ENCODE results near the gene DPM3. TPM values are rescaled to one million over a fixed set of nuclear protein-coding genes. Genes with fewer than 3 reads are reported as not detected.

The DPM3 gene
- polyA plus RNA-seq, 1 of the 3 experiments (the other 2 are of a cell fraction) = 317 TPM

- Histone ChIP-seq H3K4me1 (ENCODE audit: control insufficient read depth in 1 of 2, insufficient read depth in 2 of 2, low read depth in 1 of 2, low read length in 1 of 2) (peaks cover 0 to 18% of the 10 kb centered on the region in 2 experiments; a peak in 1 of 4 replicates), H3K9me3 (no peaks in the 10 kb centered on the region), H3K27me3 (ENCODE audit: insufficient read depth) (no peaks in the 10 kb centered on the region; the same call in 1 of the 2 replicates), H2AFZ (ENCODE audit: low read depth) (no peak overlapping the region), H3K4me3 (ENCODE audit: low read depth in 2 of 2, low read length in 1 of 2) (no peak overlapping the region), H3K9ac (no peak overlapping the region), H3K27ac (ENCODE audit: low read depth in 2 of 2, low read length in 1 of 2) (no peak overlapping the region), H4K20me1 (ENCODE audit: insufficient read depth) (no peaks in the 10 kb centered on the region), H3K9me2 (no peaks in the 10 kb centered on the region), H3K4me2 (no peak overlapping the region), H3K79me2 (ENCODE audit: insufficient read depth) (no peaks in the 10 kb centered on the region), H3K36me3 (replicated peaks in 1 of 2; ENCODE audit: control insufficient read depth in 1 of 2, insufficient read depth in 2 of 2, low read length in 1 of 2) (no peaks in the 10 kb centered on the region), H3F3A (replicated peaks; ENCODE audit: insufficient read depth) (no peaks in the 10 kb centered on the region)
- TF ChIP-seq RCOR1 (IDR thresholded peaks at IDR 0.05; ENCODE audit: low read length) (no peak), MAX (IDR thresholded peaks at IDR 0.05; ENCODE audit: low read depth) (no peak), NRF1 (IDR thresholded peaks at IDR 0.05; ENCODE audit: low read depth, low read length) (no peak), REST (IDR thresholded peaks at IDR 0.05; ENCODE audit: low read depth, low read length) (no peak)
- POLR2A ChIA-PET = no interaction called here
- no peak for DNase-seq
- CTCF ChIA-PET = interaction anchor here (1.0 to 9.7 kb wide), 7 partner anchors 13 to 51 kb away, joined by 3 to 67 read pairs (median 4); partner anchors contain the start of genes KRTCAP2 and SLC50A1
- 62% methylated on average over 2 of the region's 2 CpGs for WGBS (ENCODE audit: low lambda C conversion rate)
These were observed 18.0 kb downstream of the DPM3 start for GRCh38 chr1:155122308-155122707.

- Histone ChIP-seq H2AFZ (ENCODE audit: low read depth) (no peak overlapping the region), H3K79me2 (ENCODE audit: insufficient read depth) (no peaks in the 10 kb centered on the region), H3K9me3 (no peaks in the 10 kb centered on the region), H3K36me3 (replicated peaks in 1 of 2; ENCODE audit: control insufficient read depth in 1 of 2, insufficient read depth in 2 of 2, low read length in 1 of 2) (no peaks in the 10 kb centered on the region), H4K20me1 (ENCODE audit: insufficient read depth) (no peaks in the 10 kb centered on the region), H3K4me2 (no peak overlapping the region), H3K4me3 (ENCODE audit: low read depth in 2 of 2, low read length in 1 of 2) (no peak overlapping the region), H3K9me2 (no peaks in the 10 kb centered on the region), H3K4me1 (ENCODE audit: control insufficient read depth in 1 of 2, insufficient read depth in 2 of 2, low read depth in 1 of 2, low read length in 1 of 2) (peaks cover 0 to 9% of the 10 kb centered on the region in 2 experiments; a peak in 1 of 4 replicates), H3F3A (replicated peaks; ENCODE audit: insufficient read depth) (no peaks in the 10 kb centered on the region), H3K9ac (no peak overlapping the region), H3K27ac (ENCODE audit: low read depth in 2 of 2, low read length in 1 of 2) (no peak overlapping the region), H3K27me3 (ENCODE audit: insufficient read depth) (no peaks in the 10 kb centered on the region; the same call in 1 of the 2 replicates)
- ChIA-PET POLR2A (no interaction called here), CTCF (interaction anchor here (0.8 to 4.5 kb wide), 5 partner anchors 26 to 51 kb away, joined by 3 to 21 read pairs (median 3); partner anchors contain the start of gene KRTCAP2)
- TF ChIP-seq MEF2A (IDR thresholded peaks at IDR 0.05; ENCODE audit: borderline replicate concordance, low read depth) = no peak
- no peak for TF ChIP-seq ZBTB33 (IDR thresholded peaks at IDR 0.05; ENCODE audit: borderline replicate concordance, low read depth)
- no peak for TF ChIP-seq NRF1 (IDR thresholded peaks at IDR 0.05; ENCODE audit: low read depth, low read length)
- no peak for TF ChIP-seq CTCF (IDR thresholded peaks at IDR 0.05)
- TF ChIP-seq YY1 (IDR thresholded peaks at IDR 0.05; ENCODE audit: low read depth) = no peak
- TF ChIP-seq SIN3A (IDR thresholded peaks at IDR 0.05; ENCODE audit: borderline replicate concordance, low read depth, low read length) = no peak
- TF ChIP-seq POLR2AphosphoS5 (IDR thresholded peaks at IDR 0.05; ENCODE audit: low read depth, low read length) = no peak
- TF ChIP-seq RAD21 (IDR thresholded peaks at IDR 0.05; ENCODE audit: low read length) = no peak
- no peak for TF ChIP-seq GABPA (IDR thresholded peaks at IDR 0.05; ENCODE audit: low read depth)
- DNase-seq = no peak
- WGBS (ENCODE audit: low lambda C conversion rate) = 79% methylated on average over 2 of the region's 2 CpGs
These were observed 19.1 kb downstream of the DPM3 start for GRCh38 chr1:155121249-155121648.

Data from SK-N-SH (cell line).